Effector memory CD8-positive, alpha-beta T cell (primary cell): Measurements from ENCODE around the gene CAMTA1.

Source experiments
- ATAC-seq: fragments of 150-1000 bp; cut with Tn5 transposase; replicated peaks from 2 replicates; pipeline ENCODE4 v1.10.0; 2021; ENCODE audit warnings: mild to moderate bottlenecking, moderate library complexity
- DNase-seq, 3 experiments: peaks; one replicate each; pipeline ENCODE4 v3.0.0; 2021
- H3K27ac Mint-ChIP-seq, 2 donors: one replicate each; pipeline ENCODE4 v1.8.0; 2022; ENCODE audit warnings: mild to moderate bottlenecking in 2 of 2, mixed read lengths in 2 of 2, moderate library complexity in 2 of 2
- H3K27me3 Mint-ChIP-seq, 2 donors: one replicate each; pipeline ENCODE4 v1.8.0; 2022; ENCODE audit warnings: mixed read lengths in 2 of 2
- H3K36me3 Mint-ChIP-seq: one replicate; pipeline ENCODE4 v1.8.0; 2022; ENCODE audit warnings: mild to moderate bottlenecking, moderate library complexity, mixed read lengths; ENCODE audit not compliant: insufficient read depth
- H3K4me1 Mint-ChIP-seq, 2 donors: one replicate each; pipeline ENCODE4 v1.8.0; 2022; ENCODE audit warnings: low read depth in 2 of 2, mixed read lengths in 2 of 2
- H3K4me3 Mint-ChIP-seq, 2 donors: one replicate each; pipeline ENCODE4 v1.8.0; 2022; ENCODE audit warnings: mild to moderate bottlenecking in 2 of 2, mixed read lengths in 2 of 2, moderate library complexity in 2 of 2
- H3K9me3 Mint-ChIP-seq, 2 donors: one replicate each; pipeline ENCODE4 v1.8.0; 2022; ENCODE audit warnings: mixed read lengths in 2 of 2

Gene CAMTA1

GRCh38 chr1:7645751-7646048 lies 860.4 kb downstream of the CAMTA1 start:
- Mint-ChIP-seq H3K4me1 (peaks cover 0 to 2% of the 10 kb centered on the region in 2 donors), H3K36me3 (no peaks in the 10 kb centered on the region), H3K27ac (no peak overlapping the region), H3K4me3 (no peak overlapping the region), H3K9me3 (no peaks in the 10 kb centered on the region), H3K27me3 (peaks cover 0 to 28% of the 10 kb centered on the region in 2 donors)
- no peak for ATAC-seq
- no peak for DNase-seq

- Mint-ChIP-seq H3K27ac (no peak overlapping the region), H3K4me1 (peaks cover 0 to 2% of the 10 kb centered on the region in 2 donors), H3K9me3 (no peaks in the 10 kb centered on the region), H3K27me3 (peaks cover 0 to 23% of the 10 kb centered on the region in 2 donors), H3K4me3 (no peak overlapping the region), H3K36me3 (no peaks in the 10 kb centered on the region)
- no peak for ATAC-seq
- DNase-seq = no peak
Observed at GRCh38 chr1:7646164-7646563, 860.9 kb downstream of the CAMTA1 start.

GRCh38 chr1:7646981-7647901 lies 862.0 kb downstream of the CAMTA1 start:
- peaks cover 0 to 14% of the 10 kb centered on the region in 2 donors for H3K27me3 Mint-ChIP-seq
- DNase-seq = peak; percentile 62 to 67 (median 62)
- H3K9me3 Mint-ChIP-seq = no peaks in the 10 kb centered on the region
- no peak overlapping the region for H3K27ac Mint-ChIP-seq
- H3K36me3 Mint-ChIP-seq = no peaks in the 10 kb centered on the region
- peak; percentile 44 for ATAC-seq
- peaks cover 0 to 2% of the 10 kb centered on the region in 2 donors for H3K4me1 Mint-ChIP-seq
- no peak overlapping the region for H3K4me3 Mint-ChIP-seq

- no peak for ATAC-seq
- peaks cover 0 to 2% of the 10 kb centered on the region in 2 donors for H3K4me1 Mint-ChIP-seq
- no peak overlapping the region for H3K4me3 Mint-ChIP-seq
- no peak overlapping the region for H3K27ac Mint-ChIP-seq
- DNase-seq = no peak
- H3K36me3 Mint-ChIP-seq = no peaks in the 10 kb centered on the region
- H3K27me3 Mint-ChIP-seq = peaks cover 0 to 8% of the 10 kb centered on the region in 2 donors
- no peaks in the 10 kb centered on the region for H3K9me3 Mint-ChIP-seq
Observed at GRCh38 chr1:7648761-7649384, 863.6 kb downstream of the CAMTA1 start.

- Mint-ChIP-seq H3K27me3 (no peaks in the 10 kb centered on the region), H3K27ac (no peak overlapping the region), H3K9me3 (no peaks in the 10 kb centered on the region), H3K4me1 (peaks cover 0 to 2% of the 10 kb centered on the region in 2 donors), H3K4me3 (no peak overlapping the region), H3K36me3 (no peaks in the 10 kb centered on the region)
- ATAC-seq (no peak), DNase-seq (no peak)
Observed at GRCh38 chr1:7650801-7651200, 865.5 kb downstream of the CAMTA1 start.

GRCh38 chr1:7651203-7651602 lies 865.9 kb downstream of the CAMTA1 start:
- Mint-ChIP-seq H3K27ac (no peak overlapping the region), H3K4me3 (no peak overlapping the region), H3K36me3 (no peaks in the 10 kb centered on the region), H3K4me1 (no peaks in the 10 kb centered on the region), H3K27me3 (no peaks in the 10 kb centered on the region), H3K9me3 (no peaks in the 10 kb centered on the region)
- DNase-seq (no peak), ATAC-seq (no peak)

- Mint-ChIP-seq H3K36me3 (no peaks in the 10 kb centered on the region), H3K4me1 (no peaks in the 10 kb centered on the region), H3K27me3 (no peaks in the 10 kb centered on the region), H3K4me3 (no peak overlapping the region), H3K9me3 (no peaks in the 10 kb centered on the region), H3K27ac (no peak overlapping the region)
- ATAC-seq (no peak), DNase-seq (no peak)
Observed at GRCh38 chr1:7652061-7652460, 866.8 kb downstream of the CAMTA1 start.

- H3K36me3 Mint-ChIP-seq = no peaks in the 10 kb centered on the region
- no peaks in the 10 kb centered on the region for H3K4me1 Mint-ChIP-seq
- DNase-seq (no peak), ATAC-seq (no peak)
- H3K4me3 Mint-ChIP-seq = no peak overlapping the region
- H3K27ac Mint-ChIP-seq = no peak overlapping the region
- H3K9me3 Mint-ChIP-seq = no peaks in the 10 kb centered on the region
- no peaks in the 10 kb centered on the region for H3K27me3 Mint-ChIP-seq
Observed at GRCh38 chr1:7652515-7653098, 867.4 kb downstream of the CAMTA1 start.

- H3K36me3 Mint-ChIP-seq = no peaks in the 10 kb centered on the region
- H3K27me3 Mint-ChIP-seq = no peaks in the 10 kb centered on the region
- no peak for ATAC-seq
Observed at GRCh38 chr1:7654725-7655124, 869.5 kb downstream of the CAMTA1 start.

GRCh38 chr1:7655354-7655753 lies 870.1 kb downstream of the CAMTA1 start:
- H3K27me3 Mint-ChIP-seq = no peaks in the 10 kb centered on the region
- no peak overlapping the region for H3K4me3 Mint-ChIP-seq
- H3K27ac Mint-ChIP-seq = no peak overlapping the region
- DNase-seq (no peak), ATAC-seq (no peak)
- H3K9me3 Mint-ChIP-seq = no peaks in the 10 kb centered on the region
- no peaks in the 10 kb centered on the region for H3K4me1 Mint-ChIP-seq
- H3K36me3 Mint-ChIP-seq = no peaks in the 10 kb centered on the region

More at GRCh38 chr1:7654725-7655124, 869.5 kb downstream of the CAMTA1 start:
- DNase-seq = no peak
- Mint-ChIP-seq H3K27ac (no peak overlapping the region), H3K4me3 (no peak overlapping the region), H3K9me3 (no peaks in the 10 kb centered on the region), H3K4me1 (no peaks in the 10 kb centered on the region)

GRCh38 chr1:7656557-7657215 lies 871.4 kb downstream of the CAMTA1 start:
- no peak overlapping the region for H3K27ac Mint-ChIP-seq
- no peak for ATAC-seq
- no peaks in the 10 kb centered on the region for H3K36me3 Mint-ChIP-seq
- peaks cover 9% of the 10 kb centered on the region in 2 donors for H3K27me3 Mint-ChIP-seq
- no peaks in the 10 kb centered on the region for H3K4me1 Mint-ChIP-seq
- no peak for DNase-seq
- no peak overlapping the region for H3K4me3 Mint-ChIP-seq
- H3K9me3 Mint-ChIP-seq = no peaks in the 10 kb centered on the region

- Mint-ChIP-seq H3K36me3 (no peaks in the 10 kb centered on the region), H3K27me3 (peaks cover 9 to 15% of the 10 kb centered on the region in 2 donors), H3K4me1 (no peaks in the 10 kb centered on the region), H3K4me3 (no peak overlapping the region), H3K27ac (no peak overlapping the region), H3K9me3 (no peaks in the 10 kb centered on the region)
- ATAC-seq = no peak
- no peak for DNase-seq
Observed at GRCh38 chr1:7657287-7658016, 872.2 kb downstream of the CAMTA1 start.

GRCh38 chr1:7658099-7658498 lies 872.8 kb downstream of the CAMTA1 start:
- ATAC-seq (no peak), DNase-seq (no peak)
- Mint-ChIP-seq H3K36me3 (no peaks in the 10 kb centered on the region), H3K4me3 (no peak overlapping the region), H3K9me3 (no peaks in the 10 kb centered on the region), H3K27ac (no peak overlapping the region), H3K27me3 (peaks cover 9 to 22% of the 10 kb centered on the region in 2 donors), H3K4me1 (no peaks in the 10 kb centered on the region)
